H1 (cell line): ENCODE data around the gene ANKRD17. TPM values are rescaled to one million over a fixed set of nuclear protein-coding genes. Genes with fewer than 3 reads are reported as not detected.

Experiments
- HDAC6 ChIP-seq: IDR thresholded peaks from one replicate; pipeline ENCODE4 v1.7.1; 2012; ENCODE audit warnings: low read depth, mild to moderate bottlenecking, inconsistent platforms, low read length, moderate library complexity
- POLR2AphosphoS5 ChIP-seq: IDR thresholded peaks from 2 replicates; pipeline ENCODE4 v1.6.1; 2011; ENCODE audit warnings: low read depth, low read length
- polyA plus RNA-seq, 7 experiments: library from polyadenylated mRNA; depleted of rRNA in 3 of 7; stranded (reverse) in 5 of 7; unstranded in 2 of 7; fragments of >200 nt in 5 of 7; fragments of 200-250 nt in 2 of 7; gene quantifications; 1 replicate in 5 of 7; 2 replicates in 1 of 7; 4 replicates in 1 of 7; pipeline versions ENCODE4 v1.2.1 to v1.2.3, GENCODE V29; 2011 to 2013; ENCODE audit warnings: missing spikeins in 2 of 7, mixed read lengths in 2 of 7
- total RNA-seq: library from RNA; stranded (reverse); fragmentation: NEBNext Ultra II Directional; extraction: Animal tissue kit (Norgen Biotek cat#: 25700); gene quantifications from 2 replicates; pipeline ENCODE4 v1.2.1, GENCODE V29; 2021
- TF ChIP-seq, protein P1 (sequence below): IDR thresholded peaks from 2 replicates; pipeline ENCODE4 v1.6.1; 2011; ENCODE audit warnings: low read length, improper control_type of control experiment

ANKRD17 gene
- total and polyA plus RNA-seq, 2 of the 8 experiments (the other 6 are each of a cell fraction or from before 2014, with no cell fraction given), result 42.4 to 93.7 TPM

DNA sequence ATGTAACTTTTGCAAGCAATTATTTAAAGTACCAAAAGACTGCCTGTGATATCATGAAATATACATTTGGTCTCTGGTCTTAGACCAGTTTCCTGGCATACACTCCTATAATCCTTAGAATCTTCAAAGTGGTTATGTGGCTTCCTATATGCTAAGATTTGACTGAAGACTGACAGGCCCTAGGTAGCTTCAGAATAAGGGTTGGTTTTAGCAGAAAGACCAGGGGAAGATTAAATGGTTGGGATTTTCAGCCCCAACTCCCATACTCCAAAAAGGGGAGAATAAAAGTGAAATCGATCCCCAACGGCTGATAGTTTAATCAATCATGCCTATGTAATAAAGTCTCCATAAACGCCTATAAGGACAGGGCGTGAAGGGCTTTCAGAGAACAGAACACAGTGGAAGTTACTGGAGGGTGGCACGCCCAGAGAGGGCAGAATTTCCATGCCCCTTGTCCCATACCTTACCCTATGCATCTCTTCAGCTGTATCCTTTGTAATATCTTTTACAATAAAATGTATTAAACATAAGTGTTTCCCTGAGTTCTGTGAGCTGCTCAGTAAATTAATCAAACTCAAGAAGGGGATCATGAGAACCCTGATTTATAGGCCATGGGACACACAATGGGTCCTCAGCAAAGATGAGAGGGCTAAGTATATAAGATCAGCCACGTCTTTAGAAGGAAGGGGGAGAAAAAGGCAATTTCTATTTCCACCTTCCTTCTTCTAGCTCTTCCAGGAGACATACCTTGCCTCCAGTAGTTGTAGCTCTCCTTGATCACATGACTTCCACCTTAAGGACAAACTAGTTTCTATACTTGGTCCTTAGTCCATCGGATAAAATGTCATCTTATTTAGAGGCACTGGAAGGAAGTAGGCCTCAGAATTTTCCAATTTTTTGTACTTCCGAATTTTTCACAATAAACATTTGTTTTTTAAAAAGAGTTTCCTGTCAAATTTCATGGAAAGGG lies 26.8 kb downstream of the ANKRD17 start (continued):
- TF ChIP-seq, protein P1, sequence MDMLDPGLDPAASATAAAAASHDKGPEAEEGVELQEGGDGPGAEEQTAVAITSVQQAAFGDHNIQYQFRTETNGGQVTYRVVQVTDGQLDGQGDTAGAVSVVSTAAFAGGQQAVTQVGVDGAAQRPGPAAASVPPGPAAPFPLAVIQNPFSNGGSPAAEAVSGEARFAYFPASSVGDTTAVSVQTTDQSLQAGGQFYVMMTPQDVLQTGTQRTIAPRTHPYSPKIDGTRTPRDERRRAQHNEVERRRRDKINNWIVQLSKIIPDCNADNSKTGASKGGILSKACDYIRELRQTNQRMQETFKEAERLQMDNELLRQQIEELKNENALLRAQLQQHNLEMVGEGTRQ, result no peak
- TF ChIP-seq HDAC6 (no peak), POLR2AphosphoS5 (no peak)
